ENCODE data around the gene CANT1.

DNA sequence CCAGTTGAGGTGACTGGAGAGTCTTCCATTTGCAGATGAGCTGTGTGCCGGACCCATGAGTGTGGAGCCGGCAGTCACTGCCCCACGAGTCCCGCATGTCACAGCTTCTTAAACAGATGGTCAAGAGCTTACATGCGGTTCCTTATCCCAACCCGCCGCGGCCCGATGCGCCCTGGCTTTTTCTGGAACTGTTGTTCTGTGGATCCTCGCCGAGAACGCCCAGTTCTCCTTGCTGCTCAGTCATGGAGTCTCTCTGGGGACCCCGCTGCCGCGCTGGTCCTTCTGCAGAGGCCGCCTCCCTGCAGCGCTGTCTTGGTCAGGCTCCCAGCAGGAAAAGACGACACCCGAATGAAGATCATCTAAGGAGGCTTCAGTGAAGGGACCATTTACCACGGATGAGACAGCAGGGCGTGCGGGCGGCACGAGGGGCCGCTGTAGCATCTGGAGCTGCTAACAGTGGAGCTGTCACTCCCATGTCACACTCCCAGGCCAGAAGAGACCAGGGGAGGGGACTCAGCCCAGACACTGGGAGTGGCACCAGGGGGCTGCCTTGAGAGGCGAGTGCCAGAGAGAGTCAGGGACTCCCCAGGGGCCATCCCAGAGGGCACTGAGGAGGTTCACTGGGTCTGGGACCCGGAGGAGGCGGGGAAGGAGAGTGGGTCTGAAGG is 19.1 kb downstream of the CANT1 start:
- TF ChIP-seq, protein P1, sequence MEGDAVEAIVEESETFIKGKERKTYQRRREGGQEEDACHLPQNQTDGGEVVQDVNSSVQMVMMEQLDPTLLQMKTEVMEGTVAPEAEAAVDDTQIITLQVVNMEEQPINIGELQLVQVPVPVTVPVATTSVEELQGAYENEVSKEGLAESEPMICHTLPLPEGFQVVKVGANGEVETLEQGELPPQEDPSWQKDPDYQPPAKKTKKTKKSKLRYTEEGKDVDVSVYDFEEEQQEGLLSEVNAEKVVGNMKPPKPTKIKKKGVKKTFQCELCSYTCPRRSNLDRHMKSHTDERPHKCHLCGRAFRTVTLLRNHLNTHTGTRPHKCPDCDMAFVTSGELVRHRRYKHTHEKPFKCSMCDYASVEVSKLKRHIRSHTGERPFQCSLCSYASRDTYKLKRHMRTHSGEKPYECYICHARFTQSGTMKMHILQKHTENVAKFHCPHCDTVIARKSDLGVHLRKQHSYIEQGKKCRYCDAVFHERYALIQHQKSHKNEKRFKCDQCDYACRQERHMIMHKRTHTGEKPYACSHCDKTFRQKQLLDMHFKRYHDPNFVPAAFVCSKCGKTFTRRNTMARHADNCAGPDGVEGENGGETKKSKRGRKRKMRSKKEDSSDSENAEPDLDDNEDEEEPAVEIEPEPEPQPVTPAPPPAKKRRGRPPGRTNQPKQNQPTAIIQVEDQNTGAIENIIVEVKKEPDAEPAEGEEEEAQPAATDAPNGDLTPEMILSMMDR (IDR thresholded peaks at IDR 0.05) = no peak
- no peak for TF ChIP-seq POLR2A (IDR thresholded peaks at IDR 0.05)
